ENCODE results near the gene AGBL4. TPM values are rescaled to one million over a fixed set of nuclear protein-coding genes. Genes with fewer than 3 reads are reported as not detected.
A peak's percentile ranks its signal among the peaks of the same experiment; 100 is the strongest.

AGBL4 gene
- total RNA-seq, 3 donors from 2014 or later: 1.3 to 1.9 (median 1.8) TPM

DNA sequence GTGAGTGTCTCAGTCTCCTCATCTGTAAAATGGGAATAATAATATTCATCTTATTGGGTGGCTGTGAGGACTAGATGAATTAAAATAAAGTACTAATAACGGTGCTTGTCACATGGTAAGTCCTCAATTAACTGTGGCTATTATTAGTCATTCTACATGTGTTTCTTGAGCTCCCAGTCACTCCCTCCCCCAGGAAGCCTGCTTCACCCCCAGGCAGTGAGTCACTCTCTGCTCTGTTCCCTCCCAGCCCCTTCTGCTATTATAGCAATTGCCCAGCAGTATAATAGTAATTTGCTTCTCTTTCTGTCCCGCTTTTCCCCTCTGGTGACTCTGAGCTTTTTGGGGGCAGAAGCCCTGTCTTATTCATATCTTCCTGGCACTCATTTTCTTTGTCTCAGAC is 1349.1 kb downstream of the AGBL4 start:
- Histone ChIP-seq H3K27me3 (no peaks in the 10 kb centered on the region), H3K4me3 (no peak overlapping the region), H3K27ac (no peak overlapping the region), H3K36me3 (no peaks in the 10 kb centered on the region), H3K9me3 (no peaks in the 10 kb centered on the region), H3K4me1 (no peaks in the 10 kb centered on the region)
- TF ChIP-seq, protein P1, sequence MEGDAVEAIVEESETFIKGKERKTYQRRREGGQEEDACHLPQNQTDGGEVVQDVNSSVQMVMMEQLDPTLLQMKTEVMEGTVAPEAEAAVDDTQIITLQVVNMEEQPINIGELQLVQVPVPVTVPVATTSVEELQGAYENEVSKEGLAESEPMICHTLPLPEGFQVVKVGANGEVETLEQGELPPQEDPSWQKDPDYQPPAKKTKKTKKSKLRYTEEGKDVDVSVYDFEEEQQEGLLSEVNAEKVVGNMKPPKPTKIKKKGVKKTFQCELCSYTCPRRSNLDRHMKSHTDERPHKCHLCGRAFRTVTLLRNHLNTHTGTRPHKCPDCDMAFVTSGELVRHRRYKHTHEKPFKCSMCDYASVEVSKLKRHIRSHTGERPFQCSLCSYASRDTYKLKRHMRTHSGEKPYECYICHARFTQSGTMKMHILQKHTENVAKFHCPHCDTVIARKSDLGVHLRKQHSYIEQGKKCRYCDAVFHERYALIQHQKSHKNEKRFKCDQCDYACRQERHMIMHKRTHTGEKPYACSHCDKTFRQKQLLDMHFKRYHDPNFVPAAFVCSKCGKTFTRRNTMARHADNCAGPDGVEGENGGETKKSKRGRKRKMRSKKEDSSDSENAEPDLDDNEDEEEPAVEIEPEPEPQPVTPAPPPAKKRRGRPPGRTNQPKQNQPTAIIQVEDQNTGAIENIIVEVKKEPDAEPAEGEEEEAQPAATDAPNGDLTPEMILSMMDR (IDR thresholded peaks at IDR 0.05): no peak
- no peak for TF ChIP-seq POLR2A (IDR thresholded peaks at IDR 0.05)
- TF ChIP-seq POLR2AphosphoS5 (IDR thresholded peaks at IDR 0.05): no peak
- DNase-seq (ENCODE audit: low spot score in 2 of 2): no peak
- intact Hi-C loops (cut with DNase I; ENCODE audit: low total_unique reads): no loop called here

DNA sequence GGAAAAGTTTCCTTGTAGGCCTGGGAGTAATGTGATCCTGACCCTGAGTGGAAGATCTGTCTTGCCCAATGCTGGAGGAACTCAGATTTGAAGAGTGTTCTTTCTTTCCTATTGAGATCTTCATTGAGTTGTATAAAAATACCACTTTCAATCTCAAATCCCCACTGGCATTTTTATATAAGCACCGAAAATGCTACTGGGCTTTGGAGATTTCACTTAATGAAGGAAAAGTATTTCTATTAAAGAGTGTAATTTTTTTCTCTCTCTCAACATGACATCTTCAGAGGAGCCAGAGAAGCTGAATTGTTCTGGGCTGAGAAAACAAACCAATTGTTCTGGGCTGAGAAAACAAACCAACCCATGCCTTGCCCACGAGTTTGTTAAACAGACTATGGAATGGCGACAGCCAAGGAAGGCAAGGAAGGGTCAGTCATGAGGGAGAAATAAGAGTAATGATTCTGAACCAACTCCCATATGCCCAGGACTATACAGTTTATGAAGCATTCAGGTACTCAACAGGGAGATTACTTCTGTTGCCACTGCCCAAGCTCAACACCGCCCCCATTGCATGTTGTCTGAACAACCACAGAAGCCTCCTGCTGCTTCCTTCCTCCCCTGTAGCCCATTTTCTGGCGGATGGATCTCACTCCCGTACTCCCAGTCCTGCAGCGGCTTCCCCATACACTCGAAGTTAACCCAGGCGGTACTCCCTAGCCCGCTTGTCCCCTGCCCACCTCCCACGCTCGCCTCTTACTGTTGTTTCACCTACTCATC is 1350.2 kb downstream of the AGBL4 start:
- intact Hi-C loops (cut with DNase I; ENCODE audit: low total_unique reads): no loop called here
- H3K27ac ChIP-seq: no peak overlapping the region
- no peaks in the 10 kb centered on the region for H3K27me3 ChIP-seq
- TF ChIP-seq POLR2A (IDR thresholded peaks at IDR 0.05) (no peak), POLR2AphosphoS5 (IDR thresholded peaks at IDR 0.05) (no peak)
- TF ChIP-seq, protein P1 (IDR thresholded peaks at IDR 0.05): no peak
- no peaks in the 10 kb centered on the region for H3K4me1 ChIP-seq
- no peak overlapping the region for H3K4me3 ChIP-seq
- H3K9me3 ChIP-seq: no peaks in the 10 kb centered on the region
- DNase-seq (ENCODE audit: low spot score in 2 of 2): no peak
- no peaks in the 10 kb centered on the region for H3K36me3 ChIP-seq

DNA sequence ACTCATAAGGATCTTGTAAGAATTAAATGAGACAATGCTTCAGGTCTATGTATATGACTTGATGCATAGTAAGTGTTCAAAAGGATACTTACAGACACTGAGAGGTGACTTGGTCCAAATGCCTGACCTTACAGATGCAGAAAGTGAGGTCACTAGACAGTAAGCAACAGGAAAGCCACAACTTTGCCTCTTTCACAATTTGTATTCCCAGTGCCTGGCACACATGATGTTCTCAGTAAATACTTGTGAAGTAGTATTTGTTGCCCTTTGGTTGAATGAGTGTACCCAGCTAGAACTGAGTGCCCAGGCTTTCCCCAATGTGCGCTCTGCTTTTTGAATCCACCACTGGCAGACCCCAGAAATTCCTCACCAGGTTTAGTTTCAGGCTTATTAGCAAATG is 1352.2 kb downstream of the AGBL4 start:
- Histone ChIP-seq H3K27ac (no peak overlapping the region), H3K4me3 (no peak overlapping the region), H3K27me3 (no peaks in the 10 kb centered on the region), H3K4me1 (no peaks in the 10 kb centered on the region), H3K9me3 (no peaks in the 10 kb centered on the region), H3K36me3 (no peaks in the 10 kb centered on the region)
- no peak for DNase-seq (ENCODE audit: low spot score in 2 of 2)
- intact Hi-C loops (cut with DNase I; ENCODE audit: low total_unique reads): no loop called here
- TF ChIP-seq POLR2AphosphoS5 (IDR thresholded peaks at IDR 0.05): no peak
- TF ChIP-seq, protein P1 (IDR thresholded peaks at IDR 0.05): no peak
- no peak for TF ChIP-seq POLR2A (IDR thresholded peaks at IDR 0.05)

DNA sequence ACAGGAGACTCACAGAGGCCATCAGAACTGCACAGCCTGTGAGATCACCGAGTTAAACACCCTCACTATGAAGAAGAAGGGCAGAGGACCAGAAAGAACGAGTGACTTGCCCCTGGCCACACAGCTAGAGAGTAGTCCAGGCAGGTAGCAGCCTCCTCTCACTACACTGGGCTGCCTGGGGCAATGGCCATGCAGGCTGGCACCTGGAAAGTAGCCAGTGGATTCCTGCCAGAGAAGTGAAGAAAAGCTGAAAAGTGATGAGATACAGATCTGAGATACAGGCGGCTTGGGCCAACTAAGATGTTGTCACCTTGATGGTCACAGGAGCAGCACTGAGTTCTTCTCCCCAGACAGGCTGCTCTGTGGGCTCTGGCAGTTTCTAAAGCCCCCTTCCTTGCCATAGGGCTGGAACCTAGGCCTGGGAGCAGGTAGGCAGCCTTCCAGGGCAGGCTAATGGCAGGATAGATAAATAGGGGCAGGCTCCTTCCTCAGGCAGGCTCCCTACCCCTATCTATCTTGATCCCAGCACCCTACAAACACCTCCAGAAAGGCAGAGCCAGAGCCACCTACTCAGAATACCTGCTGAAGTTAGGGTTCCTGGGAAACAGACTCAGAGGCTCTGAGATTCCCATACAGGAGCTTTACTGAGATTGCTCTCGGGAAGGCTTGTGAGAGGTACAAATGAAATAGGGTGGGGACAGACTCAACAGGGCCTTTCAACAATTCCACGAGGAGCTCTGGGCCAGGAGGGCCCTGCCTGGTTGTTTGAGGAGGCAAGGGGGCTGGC is 1353.3 kb downstream of the AGBL4 start:
- Histone ChIP-seq H3K4me3 (no peak overlapping the region), H3K4me1 (no peaks in the 10 kb centered on the region), H3K36me3 (no peaks in the 10 kb centered on the region), H3K27ac (peak overlapping the region; percentile 6 to 48), H3K27me3 (no peaks in the 10 kb centered on the region), H3K9me3 (no peaks in the 10 kb centered on the region)
- peak in 1 of 2 donors; percentile 35 for DNase-seq (ENCODE audit: low spot score in 2 of 2)
- intact Hi-C loops (cut with DNase I; ENCODE audit: low total_unique reads): no loop called here
- TF ChIP-seq, protein P1 (IDR thresholded peaks at IDR 0.05): no peak
- TF ChIP-seq POLR2AphosphoS5 (IDR thresholded peaks at IDR 0.05) (no peak), POLR2A (IDR thresholded peaks at IDR 0.05) (no peak)

DNA sequence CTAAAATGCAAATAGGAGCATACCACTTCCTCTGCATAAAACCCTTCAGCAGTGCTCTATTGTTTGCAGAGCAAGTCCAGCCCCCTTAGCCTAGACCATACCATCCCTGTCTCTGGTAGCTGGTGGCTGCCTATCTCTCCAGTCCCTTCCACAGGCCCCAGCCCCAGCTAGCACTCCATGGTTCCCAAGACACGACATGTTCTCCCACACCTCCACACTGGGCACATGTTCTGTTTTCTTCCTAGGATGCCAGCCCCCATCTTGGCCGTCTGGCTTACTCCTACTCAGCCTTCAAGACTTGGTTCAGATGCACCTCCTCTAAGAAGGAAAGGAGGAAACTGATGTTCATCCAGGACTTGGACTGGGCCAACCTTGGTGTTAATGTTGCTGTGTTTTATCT is 1355.4 kb downstream of the AGBL4 start:
- Histone ChIP-seq H3K4me1 (no peaks in the 10 kb centered on the region), H3K27me3 (no peaks in the 10 kb centered on the region), H3K9me3 (no peaks in the 10 kb centered on the region), H3K4me3 (no peak overlapping the region), H3K36me3 (no peaks in the 10 kb centered on the region), H3K27ac (no peak overlapping the region)
- DNase-seq (ENCODE audit: low spot score in 2 of 2): no peak
- intact Hi-C loops (cut with DNase I; ENCODE audit: low total_unique reads): no loop called here
- TF ChIP-seq, protein P1 (IDR thresholded peaks at IDR 0.05): no peak
- TF ChIP-seq POLR2AphosphoS5 (IDR thresholded peaks at IDR 0.05): no peak
- no peak for TF ChIP-seq POLR2A (IDR thresholded peaks at IDR 0.05)

All from breast epithelium (tissue), 4 donors.